Stimulated activated CD8-positive, alpha-beta memory T cell treated with anti-CD3 and anti-CD28 coated beads, Interleukin-15, amount 100 ng/mL, for 24 hours (primary cell): Measurements from ENCODE around the gene LHFPL3.
"Not testable (repeated sequence)": the region's sequence is repeated elsewhere in the genome, so short reads cannot be mapped to it uniquely, and the experiment has no call there.

Experiments used
- DNase-seq: peaks from one replicate; pipeline ENCODE4 v3.0.0-alpha.2; 2020; ENCODE audit warnings: low read depth

LHFPL3 gene

DNA sequence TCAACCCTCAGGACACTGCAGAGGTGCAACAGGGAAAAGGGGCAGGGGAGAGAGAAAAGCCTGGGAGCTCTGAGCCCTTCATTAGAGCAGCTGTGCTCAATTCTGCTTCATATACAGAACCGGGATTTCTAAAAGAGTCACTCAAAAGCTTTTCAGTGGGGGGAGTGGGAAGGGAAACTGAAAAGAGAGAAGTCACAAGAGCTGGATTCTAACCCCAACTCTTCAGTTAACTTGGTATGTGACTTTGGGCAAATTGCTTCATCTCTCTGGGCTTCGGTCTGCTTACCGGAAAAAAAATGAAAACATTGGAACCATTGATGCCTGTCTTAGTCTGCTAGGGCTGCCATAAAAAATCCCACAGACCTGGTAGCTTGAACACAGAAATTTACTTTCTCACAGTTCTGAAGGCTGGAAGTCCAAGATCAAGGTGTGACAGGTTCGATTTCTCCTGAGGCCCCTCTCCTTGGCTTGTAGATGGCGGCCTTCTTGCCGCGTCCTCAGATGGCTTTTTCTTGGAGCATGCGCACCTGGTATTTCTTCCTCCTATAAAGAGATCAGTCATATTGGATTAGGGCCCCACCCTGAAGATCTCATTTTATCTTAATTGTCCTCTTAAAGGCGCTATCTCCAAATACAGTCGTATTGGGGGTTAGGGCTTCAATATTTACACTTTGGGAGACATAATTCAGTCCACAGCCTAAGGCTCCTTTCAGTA lies 567.3 kb downstream of the LHFPL3 start:
- no peak for DNase-seq

DNA sequence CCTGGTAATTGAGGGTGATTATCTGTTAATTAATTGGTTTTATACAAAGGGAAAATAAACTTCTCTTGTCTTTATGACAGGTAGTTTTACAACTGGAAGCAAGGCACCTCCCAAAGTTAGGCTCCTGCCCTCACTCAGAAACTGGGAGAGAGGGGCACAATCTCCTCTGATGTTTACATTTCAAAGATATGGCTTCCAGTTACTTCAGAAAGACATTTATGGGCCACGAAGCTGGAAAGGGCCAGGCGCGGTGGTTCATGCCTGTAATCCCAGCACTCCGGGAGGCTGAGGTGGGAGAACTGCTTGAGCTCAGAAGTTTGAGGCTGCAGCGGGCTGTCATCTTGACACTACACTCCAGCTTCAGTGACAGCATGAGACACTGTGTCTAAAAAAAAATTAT lies 570.0 kb downstream of the LHFPL3 start:
- no peak for DNase-seq

DNA sequence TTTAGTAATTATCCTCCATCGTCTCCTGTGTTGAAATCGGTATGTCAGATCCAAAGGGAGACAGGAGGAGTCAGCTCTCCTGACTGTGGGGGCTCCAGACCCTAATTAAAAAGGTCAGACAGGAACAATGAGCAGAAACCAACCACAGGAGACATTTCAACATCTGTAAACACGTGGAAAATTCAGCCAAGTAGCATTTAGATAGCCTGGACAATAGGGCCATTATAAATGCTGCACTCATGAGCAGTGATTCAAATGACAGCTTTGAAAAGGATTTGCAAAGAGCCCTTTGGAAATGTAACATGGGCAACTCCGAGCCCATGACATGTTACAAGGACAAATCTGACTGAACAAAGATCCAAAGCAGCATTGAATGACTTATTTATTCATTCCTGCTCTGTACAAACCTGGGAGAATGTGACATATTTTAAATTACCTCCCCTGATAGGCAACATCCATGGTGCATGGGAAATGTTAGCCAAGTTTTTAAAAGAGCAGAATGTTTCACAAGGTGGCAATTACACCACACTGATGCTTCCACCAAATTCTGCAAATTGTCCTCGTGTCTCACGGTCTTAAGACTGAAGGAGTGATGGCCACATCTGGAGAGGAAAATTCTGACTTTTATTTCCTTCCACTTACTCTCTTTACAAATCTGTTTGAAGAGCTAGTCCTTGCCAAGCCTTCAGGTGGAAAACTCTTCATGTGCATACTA lies 572.3 kb downstream of the LHFPL3 start:
- DNase-seq, result no peak

DNA sequence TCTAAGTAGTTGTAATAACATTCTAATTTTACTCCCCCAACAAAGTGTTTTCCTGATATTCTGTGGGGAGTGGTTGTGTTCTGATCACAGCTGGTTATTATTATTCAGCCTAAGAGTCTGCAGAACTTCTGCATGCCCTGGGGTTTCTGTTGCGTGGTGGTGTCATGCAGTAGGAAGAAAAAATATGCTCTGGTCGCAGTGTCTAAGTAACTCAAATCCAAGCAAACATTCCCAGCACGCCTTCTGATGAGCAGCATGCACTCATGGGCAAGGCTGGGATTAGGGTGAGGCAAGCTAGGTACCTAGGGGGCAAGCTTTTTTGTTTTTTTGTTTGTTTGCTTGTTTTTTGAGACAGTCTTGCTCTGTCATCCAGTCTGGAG lies 572.8 kb downstream of the LHFPL3 start:
- no peak for DNase-seq

DNA sequence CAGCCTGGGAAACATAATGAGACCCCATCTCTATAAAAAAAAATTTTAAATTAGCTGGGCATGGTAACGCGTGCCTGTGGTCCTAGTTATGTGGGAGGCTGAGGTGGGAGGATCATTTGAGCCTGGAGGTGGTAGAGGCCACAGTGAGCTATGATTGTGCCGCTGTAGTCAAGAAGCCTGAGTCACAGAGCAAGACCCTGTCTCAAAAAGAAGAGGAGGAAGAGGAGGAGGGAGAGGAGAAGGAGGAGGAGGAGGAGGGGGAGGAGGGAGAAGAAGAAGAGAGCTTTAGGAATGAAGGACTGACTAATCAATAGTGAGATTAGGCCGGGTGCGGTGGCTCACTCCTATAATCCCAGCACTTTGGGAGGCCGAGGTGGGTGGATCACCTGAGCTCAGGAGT lies 573.8 kb downstream of the LHFPL3 start:
- no peak for DNase-seq

DNA sequence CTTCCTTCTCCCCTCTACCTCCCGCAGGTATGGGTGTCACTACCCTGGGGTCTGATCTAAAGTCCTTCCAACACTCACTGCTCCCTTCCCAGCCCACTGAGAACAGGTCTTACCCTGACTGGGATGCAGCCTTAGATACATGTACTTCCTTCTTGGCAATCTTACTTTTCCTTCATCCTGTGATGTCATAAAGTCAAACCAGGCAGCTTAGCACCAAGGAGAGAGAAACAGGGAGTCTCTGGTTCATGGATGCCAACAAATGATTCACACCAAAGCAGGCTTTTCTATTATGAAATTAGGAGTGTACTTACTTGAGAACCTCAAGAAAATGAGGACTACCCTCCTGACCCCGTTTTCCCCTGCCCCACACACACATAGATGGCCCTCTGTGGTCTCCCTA lies 574.6 kb downstream of the LHFPL3 start:
- no peak for DNase-seq

DNA sequence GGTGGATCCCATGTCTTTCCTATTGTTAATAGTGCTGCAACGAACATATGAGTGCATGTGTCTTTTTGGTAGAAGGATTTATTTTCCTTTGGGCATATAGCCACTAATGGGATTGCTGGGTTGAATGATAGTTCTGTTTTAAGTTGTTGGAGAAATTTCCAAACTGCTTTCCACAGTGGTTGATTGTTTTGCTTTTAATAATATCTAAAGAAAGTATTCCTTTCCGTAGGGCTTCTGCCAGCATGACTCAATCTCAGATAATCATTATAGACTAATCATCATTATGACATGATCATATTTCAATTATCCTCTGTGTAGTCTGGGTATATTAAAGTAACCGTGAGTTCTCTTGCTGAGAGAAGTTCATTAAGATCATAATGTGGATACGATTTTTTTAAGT lies 575.4 kb downstream of the LHFPL3 start:
- DNase-seq, result no peak

DNA sequence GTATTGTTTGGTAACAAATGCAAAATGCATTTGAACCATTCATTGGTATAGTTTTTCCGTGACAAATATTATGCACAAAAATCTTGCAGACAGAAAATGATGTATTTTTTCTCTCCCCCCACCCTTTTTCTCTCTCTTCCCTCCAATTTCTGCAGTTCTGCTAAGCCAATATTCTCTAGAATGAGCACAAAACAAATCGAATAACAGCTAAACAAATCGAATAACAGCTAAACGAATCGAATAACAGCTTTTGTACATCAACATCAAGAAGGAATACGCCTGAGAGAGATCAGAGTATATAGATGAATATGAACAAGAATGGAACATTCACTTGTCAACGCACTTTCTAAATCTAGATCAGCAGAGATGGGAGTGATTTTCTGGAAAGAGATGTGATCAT lies 577.6 kb downstream of the LHFPL3 start:
- DNase-seq, result no peak

DNA sequence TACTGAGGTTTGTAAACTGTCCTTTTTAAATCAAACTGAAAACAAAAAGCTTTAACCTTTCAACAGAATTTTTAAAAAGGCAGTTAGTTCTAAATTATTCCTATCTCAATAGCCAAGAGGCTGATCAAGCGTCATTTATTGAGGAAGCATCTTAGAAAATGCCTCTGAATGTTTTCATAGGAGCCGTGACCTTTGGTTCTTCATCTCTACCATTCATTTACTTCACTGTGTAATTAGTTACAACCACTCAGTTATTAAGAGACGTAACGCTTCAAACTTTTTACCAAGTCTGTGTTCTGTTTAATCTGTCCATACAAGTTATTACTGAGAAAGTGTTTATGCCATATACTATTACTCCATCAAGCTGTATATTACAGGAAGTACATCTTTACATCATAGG lies 578.2 kb downstream of the LHFPL3 start:
- no peak for DNase-seq

DNA sequence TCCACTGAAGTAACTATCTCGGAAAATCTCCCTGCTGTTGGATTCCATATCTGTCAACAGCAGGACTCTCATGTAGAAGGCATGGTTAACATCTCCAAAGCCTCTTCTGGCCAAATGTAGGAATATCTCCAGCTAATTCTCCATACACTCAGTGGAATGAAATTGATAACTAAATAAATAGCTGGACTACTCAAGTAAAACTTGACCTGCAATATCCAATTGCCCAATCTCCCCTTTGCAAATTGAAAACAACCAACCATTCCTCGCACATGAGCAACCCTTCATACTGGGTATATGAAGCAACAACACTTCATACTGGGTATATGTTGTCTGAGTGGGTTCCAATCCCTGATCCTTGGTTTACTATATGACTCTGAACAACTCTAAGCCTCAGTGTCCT lies 580.2 kb downstream of the LHFPL3 start:
- no peak for DNase-seq

DNA sequence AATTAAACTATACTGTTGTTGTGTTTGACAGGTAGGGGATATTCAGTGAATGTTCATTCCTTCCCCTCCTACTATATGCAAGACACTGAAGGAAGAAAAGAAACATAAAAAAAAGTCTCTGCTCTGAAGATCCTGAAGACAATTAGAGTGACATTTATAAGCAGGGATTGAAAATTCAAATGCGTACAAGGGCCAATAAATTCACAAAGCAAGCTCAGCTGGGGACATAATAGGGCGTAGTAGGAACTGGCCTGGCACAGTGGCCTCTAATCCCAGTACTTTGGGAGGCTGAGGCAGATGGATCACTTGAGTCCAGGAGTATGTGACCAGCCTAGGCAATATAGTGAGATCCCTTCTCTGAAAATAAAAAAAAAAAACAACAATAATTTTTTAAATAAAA lies 580.7 kb downstream of the LHFPL3 start:
- DNase-seq, result no peak

DNA sequence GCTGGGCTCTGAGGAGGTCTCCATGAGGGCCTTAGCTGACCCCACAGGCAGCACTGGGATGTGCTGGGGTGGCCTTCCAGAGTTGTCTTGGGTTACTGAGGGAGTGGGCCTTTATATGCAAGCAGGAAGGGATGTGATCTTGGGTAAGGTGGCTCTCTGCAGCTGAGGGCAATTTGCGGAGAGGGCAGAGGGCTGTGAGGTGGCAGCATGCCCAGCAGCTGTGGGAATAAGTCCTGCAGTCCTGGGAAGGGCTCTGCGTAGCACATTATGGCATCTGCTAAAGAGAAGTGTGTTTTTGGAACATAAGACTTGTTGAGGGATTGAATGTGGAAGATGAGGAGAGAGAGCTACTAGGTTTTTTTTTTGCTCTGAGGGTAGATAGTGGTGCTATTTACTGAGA lies 586.0 kb downstream of the LHFPL3 start:
- no peak for DNase-seq

DNA sequence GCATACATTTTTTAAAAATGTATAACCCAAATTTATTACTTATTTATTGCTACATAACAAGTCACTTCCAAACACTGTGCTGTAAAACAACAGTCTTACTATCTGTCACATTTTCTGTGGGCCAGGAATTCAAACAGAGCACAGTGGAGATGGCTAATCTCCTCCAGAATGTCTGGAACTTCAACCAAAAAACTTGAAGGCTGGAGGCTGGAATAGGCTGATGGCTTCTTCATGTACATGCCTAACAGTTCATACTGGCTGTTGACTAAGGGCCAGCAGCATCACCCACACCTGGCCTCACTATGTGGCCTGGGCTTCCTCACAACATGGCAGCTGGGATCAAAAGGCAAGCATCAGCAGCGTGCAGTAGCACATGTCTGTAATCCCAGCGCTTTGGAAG lies 593.2 kb downstream of the LHFPL3 start:
- no peak for DNase-seq

DNA sequence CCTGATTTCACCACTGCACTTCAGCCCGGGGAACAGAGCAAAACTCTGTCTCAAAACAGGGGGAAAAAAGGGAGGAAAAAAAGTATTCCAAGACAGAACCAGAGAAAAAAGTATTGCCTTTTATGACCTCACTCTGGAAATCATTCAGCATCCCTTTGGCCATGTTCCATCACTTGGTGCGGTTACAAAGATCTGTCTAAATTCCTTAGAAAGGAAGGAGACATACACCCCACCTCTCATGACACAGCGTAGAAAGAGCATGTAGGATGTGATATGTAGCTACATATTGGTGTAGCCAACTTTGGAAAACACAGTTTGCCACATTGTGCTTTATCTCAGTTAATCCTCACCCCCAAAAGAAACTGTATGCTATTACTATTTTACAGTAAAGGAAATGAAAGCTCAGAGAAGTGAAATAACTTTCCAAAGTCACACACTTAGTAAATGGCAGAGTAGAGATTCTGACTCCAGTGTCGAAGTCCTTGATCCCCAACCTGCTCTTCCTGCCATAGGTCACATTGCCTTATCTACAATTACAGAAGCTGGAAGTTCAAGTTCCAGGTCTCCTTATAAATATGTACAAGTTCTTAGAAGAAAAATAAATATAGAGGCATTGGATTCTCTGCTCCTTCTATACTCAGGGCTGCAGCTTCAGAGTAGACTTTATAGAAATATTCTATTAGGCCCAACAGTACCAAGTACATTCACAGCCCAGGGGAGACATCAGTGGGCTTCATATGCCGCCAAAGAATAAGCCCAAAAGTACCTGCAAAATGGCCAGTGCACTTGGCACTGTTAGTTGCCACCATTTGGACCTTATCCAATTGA lies 594.0 kb downstream of the LHFPL3 start:
- DNase-seq, result no peak

DNA sequence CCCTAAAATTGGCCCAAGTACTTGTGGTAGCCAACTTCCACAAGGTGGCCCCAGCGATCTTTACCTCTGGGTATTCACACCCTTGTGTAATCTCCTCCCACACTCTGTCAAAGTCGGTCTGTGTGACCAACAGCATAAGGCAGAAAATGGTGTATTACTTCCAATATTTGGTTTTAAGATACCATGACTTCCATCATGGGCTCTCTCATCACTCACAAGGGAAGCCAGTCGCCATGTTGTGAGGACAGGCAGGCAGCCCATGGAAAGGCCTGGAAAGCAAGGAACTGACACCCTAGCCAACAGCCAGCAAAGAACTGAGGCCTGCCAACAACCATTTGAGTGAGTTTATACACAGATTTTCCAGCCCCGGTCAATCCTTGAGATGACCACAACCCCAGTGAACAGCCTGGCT lies 594.6 kb downstream of the LHFPL3 start:
- no peak for DNase-seq

DNA sequence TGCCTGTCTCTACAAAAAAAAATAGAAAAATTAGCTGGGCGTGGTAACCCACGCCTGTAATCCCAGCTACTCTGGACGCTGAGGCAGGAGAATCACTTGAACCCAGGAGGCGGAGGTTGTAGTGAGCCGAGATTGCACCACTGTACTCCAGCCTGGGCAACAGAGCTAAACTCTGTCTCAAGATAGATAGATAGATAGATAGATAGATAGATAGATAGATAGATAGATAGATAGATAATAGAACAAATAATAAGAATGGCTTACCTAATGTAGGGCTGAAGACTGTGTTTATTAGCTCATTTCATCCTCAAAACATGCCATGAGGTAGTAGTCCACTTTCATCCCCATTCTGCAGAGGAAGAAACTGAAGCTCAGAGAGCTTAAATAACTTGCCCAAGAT lies 597.8 kb downstream of the LHFPL3 start:
- not testable (repeated sequence) for DNase-seq

DNA sequence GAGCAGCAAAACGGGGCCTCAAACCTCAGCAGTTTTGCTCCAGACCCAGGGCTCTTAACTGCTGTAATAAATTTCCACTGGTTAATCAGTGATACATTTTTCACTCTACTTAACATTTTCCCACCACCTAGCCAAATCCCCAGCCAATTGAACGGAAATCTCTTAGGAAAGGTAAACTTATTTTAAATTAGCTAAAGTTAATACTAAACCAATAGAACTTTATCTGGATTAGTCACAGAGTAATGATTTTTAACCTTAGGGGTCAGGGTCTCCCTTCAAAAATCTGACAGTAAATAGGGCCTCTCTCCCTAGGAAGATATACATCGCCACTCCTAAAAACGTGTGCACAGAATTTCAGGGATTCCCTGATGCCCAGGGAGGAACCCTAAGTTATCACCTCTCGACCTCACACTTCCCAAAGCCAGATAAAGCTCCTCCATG lies 598.2 kb downstream of the LHFPL3 start:
- DNase-seq, result no peak

DNA sequence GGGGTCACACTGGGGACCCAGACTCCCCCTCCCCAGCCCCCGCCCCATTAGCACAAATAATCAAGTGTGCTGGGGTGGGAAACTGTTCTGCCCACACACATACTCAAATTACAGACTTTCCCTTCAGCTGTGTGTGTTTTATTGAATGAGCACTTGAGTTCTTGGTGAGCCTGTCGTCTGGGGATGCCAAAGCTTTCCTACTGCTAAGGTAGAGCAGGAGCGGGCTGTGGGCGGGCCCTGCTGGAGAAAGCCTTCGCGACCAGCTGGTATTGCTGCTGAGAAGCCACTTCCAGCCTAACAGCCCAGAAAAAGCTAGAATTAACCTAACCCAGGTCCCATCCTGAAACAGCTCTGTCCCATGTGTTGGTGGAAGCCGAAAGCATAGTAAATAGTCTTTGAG lies 598.7 kb downstream of the LHFPL3 start:
- no peak for DNase-seq

DNA sequence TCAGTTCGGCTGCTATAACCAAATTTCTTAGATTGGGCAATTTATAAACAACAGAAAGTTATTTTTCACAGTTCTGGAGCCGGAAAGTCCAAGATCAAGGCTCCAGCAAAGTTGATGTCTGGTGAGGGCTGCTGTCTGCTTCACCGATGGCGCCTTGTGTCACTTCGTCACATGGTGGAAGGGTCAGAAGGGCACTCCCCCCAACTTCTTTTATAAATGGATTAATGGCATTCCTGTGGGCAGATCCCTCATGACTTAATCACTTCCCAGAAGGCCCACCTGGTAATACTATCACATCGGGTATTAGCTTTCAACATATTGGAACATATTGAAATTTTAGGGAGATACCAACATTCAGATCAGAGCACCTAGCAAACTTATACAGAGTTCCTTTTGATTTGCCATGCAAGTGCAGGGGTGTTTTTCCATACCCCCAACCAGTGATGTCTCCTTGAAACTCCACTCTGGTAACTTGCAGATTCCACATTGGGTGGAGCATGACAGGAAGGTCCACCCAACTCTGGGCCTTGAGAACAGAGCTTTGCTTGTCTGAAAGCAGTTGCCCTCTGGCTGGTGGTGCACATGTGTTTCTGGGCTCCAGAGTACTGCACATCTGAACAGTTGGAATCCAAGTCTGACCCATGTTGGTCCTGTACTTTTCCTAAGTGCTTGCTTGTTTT lies 600.5 kb downstream of the LHFPL3 start:
- DNase-seq, result no peak

DNA sequence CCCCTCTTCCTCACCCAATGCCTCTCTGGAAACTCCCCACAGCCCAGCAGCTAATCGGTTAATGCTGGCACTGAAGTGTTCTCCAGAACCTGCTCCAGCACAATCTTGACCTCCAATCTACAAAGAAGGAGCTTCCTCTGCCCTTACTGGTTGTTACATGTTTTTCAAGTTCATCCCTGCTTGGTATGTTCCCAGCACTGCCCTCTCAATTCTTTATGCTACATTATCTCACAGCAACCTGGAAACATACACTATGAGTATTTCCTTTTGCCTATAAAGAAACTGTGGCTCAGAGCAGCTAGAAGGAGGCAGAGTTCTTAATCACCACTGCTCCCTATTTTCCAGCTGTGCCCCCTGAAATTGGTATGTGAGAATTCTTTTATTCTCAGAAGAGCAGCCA lies 601.5 kb downstream of the LHFPL3 start:
- no peak for DNase-seq

DNA sequence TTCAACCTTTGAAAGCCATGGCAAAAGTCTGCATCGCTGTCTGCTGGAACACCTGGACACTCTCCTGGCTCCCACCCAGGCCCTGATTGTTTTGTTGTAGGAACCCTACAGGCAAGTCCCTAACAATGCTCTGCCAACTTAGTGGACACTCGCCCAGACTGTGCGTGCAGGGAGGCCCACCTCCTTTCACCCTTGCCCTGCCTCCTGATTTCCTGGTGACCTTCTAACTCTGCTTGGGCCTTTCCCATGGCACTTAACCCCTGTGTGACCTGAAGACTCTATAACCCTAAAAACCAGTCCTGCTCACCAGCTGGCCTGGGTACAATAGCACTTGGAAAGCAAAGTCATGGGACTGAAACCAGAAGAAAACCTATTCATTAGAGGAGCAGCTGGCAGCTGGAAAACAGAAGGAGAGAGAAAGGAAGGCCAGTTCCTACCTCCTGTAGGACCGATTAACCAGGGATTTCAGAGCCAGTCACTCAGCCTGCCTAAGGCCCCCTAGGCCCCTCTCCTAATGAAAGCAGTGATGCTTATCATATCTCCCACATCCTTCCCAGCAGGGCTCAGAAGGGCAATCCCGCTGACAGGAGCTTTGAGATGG lies 602.9 kb downstream of the LHFPL3 start:
- no peak for DNase-seq

DNA sequence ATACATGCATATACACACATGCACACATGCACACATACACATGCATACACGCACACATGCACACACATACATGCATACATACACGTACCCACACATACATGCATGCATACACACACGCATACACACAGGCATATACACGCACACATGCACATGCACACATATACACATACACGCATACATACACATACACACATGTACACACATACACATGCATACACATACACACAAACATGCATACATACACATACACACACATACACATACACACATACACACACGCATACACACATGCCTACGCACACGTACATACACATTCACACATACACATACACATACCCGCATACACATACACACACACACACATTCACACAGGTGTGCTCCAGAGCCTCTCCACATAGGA lies 604.6 kb downstream of the LHFPL3 start:
- DNase-seq, result no peak
